K562 (cell line): ENCODE data around the gene CEP170. TPM values are rescaled to one million over a fixed set of nuclear protein-coding genes. Genes with fewer than 3 reads are reported as not detected.

ENCODE experiments used
- CC2D1A ChIP-seq: fragments of 450-650 bp; IDR thresholded peaks from 2 replicates; pipeline ENCODE4 v1.6.1; 2017; ENCODE audit warnings: mild to moderate bottlenecking
- CCNT2 ChIP-seq: IDR thresholded peaks from 2 replicates; pipeline ENCODE4 v1.6.1; 2011; ENCODE audit warnings: borderline replicate concordance, low read depth, mild to moderate bottlenecking, moderate library complexity, mixed read lengths, low read length; ENCODE audit not compliant: insufficient read length; ENCODE audit errors: extremely low read depth
- DPF2 ChIP-seq: fragments of 450-650 bp; IDR thresholded peaks from 2 replicates; pipeline ENCODE4 v1.6.1; 2016
- ELF4 ChIP-seq: fragments of 450-650 bp; formaldehyde crosslinking; IDR thresholded peaks from 2 replicates; pipeline ENCODE4 v1.4.0; 2022; ENCODE audit warnings: missing genetic modification characterization
- HMGN3 ChIP-seq: IDR thresholded peaks from 2 replicates; pipeline ENCODE4 v1.6.1; 2011; ENCODE audit warnings: borderline replicate concordance, low read depth, mild to moderate bottlenecking, mixed read lengths, low read length; ENCODE audit not compliant: insufficient read length; ENCODE audit errors: extremely low read depth
- HNRNPUL1 ChIP-seq: fragments of 200-400 bp; formaldehyde crosslinking; IDR thresholded peaks from 2 replicates; pipeline ENCODE4 v1.6.1; 2017; ENCODE audit warnings: low read length
- L3MBTL2 ChIP-seq: fragments of 450-650 bp; IDR thresholded peaks from 2 replicates; pipeline ENCODE4 v1.6.1; 2016; ENCODE audit warnings: mild to moderate bottlenecking, moderate library complexity
- LARP7 ChIP-seq: fragments of 450-650 bp; IDR thresholded peaks from 2 replicates; pipeline ENCODE4 v1.6.1; 2016
- MAFG ChIP-seq: fragments of 450-650 bp; conservative IDR thresholded peaks from 2 replicates; pipeline ENCODE4 v1.6.1; 2016; ENCODE audit warnings: missing genetic modification characterization, missing compliant biosample characterization
- MEIS2 ChIP-seq: fragments of 450-650 bp; IDR thresholded peaks from 2 replicates; pipeline ENCODE4 v1.6.1; 2014; ENCODE audit warnings: mild to moderate bottlenecking; ENCODE audit not compliant: partially characterized antibody
- NBN ChIP-seq: fragments of 450-650 bp; IDR thresholded peaks from 2 replicates; pipeline ENCODE4 v1.6.1; 2016; ENCODE audit warnings: low read depth, mild to moderate bottlenecking
- NCOA4 ChIP-seq: fragments of 450-650 bp; IDR thresholded peaks from 2 replicates; pipeline ENCODE4 v1.6.1; 2018; ENCODE audit warnings: mild to moderate bottlenecking; ENCODE audit not compliant: partially characterized antibody
- RBM25 ChIP-seq: fragments of 200-400 bp; formaldehyde crosslinking; IDR thresholded peaks from 2 replicates; pipeline ENCODE4 v1.6.1; 2018; ENCODE audit warnings: low read length, low read depth, moderate library complexity; ENCODE audit not compliant: severe bottlenecking
- RFX5 ChIP-seq: IDR thresholded peaks from 2 replicates; pipeline ENCODE4 v1.6.1; 2011; ENCODE audit warnings: low read depth, mild to moderate bottlenecking, improper control_type of control experiment, low read length
- TGIF2 ChIP-seq: sonication (generic); formaldehyde crosslinking; IDR thresholded peaks from 2 replicates; pipeline ENCODE4 v1.8.1; 2022; ENCODE audit warnings: mild to moderate bottlenecking, missing genetic modification reagents, moderate library complexity
- ZNF76 ChIP-seq: fragments of 250-450 bp; sonication (Bioruptor Pico); IDR thresholded peaks from 2 replicates; pipeline ENCODE4 v1.4.0; 2020; ENCODE audit warnings: mild to moderate bottlenecking, moderate library complexity, borderline replicate concordance
- ZNF77 ChIP-seq: fragments of 250-450 bp; sonication (Bioruptor Pico); IDR thresholded peaks from 2 replicates; pipeline ENCODE4 v1.5.0; 2020
- ZNF778 ChIP-seq: fragments of 450-650 bp; formaldehyde crosslinking; IDR thresholded peaks from 2 replicates; pipeline ENCODE4 v1.4.0; 2020; ENCODE audit warnings: mild to moderate bottlenecking, moderate library complexity
- polyA plus RNA-seq, 8 experiments: library from polyadenylated mRNA; depleted of rRNA in 4 of 8; stranded (reverse) in 5 of 8; unstranded in 3 of 8; fragments of >200 nt; fragmentation: Nextera tagmentation in 2 of 8; fragmentation: Illumina TruSeq in 1 of 8; extraction: Ambion mirVana in 2 of 8; extraction: Trizol in 1 of 8; gene quantifications; 2 replicates each; pipeline versions ENCODE4 v1.2.1 to v1.2.3, GENCODE V29; 2011 to 2014; ENCODE audit warnings: inconsistent platforms in 1 of 8, missing spikeins in 1 of 8
- total RNA-seq, 7 experiments: library from RNA; depleted of rRNA in 6 of 7; stranded (reverse); fragments of >200 nt in 6 of 7; fragmentation: Illumina TruSeq in 2 of 7; extraction: Trizol in 2 of 7; gene quantifications; 2 replicates each; pipeline versions ENCODE4 v1.2.1 to v1.2.3, GENCODE V29; 2011 to 2021; ENCODE audit warnings: low replicate concordance in 1 of 7
- TF ChIP-seq, protein P1 (sequence below), 2 experiments: fragments of 450-650 bp; IDR thresholded peaks; 2 replicates each; pipeline ENCODE4 v1.6.1; 2016; ENCODE audit warnings: mild to moderate bottlenecking in 2 of 2, borderline replicate concordance in 1 of 2, low read depth in 1 of 2, moderate library complexity in 1 of 2
- TF ChIP-seq, protein P2 (sequence below): fragments of 450-650 bp; IDR thresholded peaks from 2 replicates; pipeline ENCODE4 v1.7.0; 2016; ENCODE audit warnings: borderline replicate concordance

The CEP170 gene
- total and polyA plus RNA-seq, 9 of the 15 experiments (the other 6 are each of a cell fraction or from before 2014, with no cell fraction given): 22.6 to 110 (median 68.5) TPM

GRCh38 chr1:243255791-243256512 lies 871 bp upstream of the CEP170 start, which contains the start of gene SDCCAG8 (continued):
- no peak for TF ChIP-seq RBM25
- TF ChIP-seq LARP7: no peak
- TF ChIP-seq ELF4 (CRISPR knock-in tag): no peak
- peak; percentile 21; the same call in 1 of the 2 replicates for TF ChIP-seq MAFG (tag)
- no peak for TF ChIP-seq TGIF2
- TF ChIP-seq, protein P1, sequence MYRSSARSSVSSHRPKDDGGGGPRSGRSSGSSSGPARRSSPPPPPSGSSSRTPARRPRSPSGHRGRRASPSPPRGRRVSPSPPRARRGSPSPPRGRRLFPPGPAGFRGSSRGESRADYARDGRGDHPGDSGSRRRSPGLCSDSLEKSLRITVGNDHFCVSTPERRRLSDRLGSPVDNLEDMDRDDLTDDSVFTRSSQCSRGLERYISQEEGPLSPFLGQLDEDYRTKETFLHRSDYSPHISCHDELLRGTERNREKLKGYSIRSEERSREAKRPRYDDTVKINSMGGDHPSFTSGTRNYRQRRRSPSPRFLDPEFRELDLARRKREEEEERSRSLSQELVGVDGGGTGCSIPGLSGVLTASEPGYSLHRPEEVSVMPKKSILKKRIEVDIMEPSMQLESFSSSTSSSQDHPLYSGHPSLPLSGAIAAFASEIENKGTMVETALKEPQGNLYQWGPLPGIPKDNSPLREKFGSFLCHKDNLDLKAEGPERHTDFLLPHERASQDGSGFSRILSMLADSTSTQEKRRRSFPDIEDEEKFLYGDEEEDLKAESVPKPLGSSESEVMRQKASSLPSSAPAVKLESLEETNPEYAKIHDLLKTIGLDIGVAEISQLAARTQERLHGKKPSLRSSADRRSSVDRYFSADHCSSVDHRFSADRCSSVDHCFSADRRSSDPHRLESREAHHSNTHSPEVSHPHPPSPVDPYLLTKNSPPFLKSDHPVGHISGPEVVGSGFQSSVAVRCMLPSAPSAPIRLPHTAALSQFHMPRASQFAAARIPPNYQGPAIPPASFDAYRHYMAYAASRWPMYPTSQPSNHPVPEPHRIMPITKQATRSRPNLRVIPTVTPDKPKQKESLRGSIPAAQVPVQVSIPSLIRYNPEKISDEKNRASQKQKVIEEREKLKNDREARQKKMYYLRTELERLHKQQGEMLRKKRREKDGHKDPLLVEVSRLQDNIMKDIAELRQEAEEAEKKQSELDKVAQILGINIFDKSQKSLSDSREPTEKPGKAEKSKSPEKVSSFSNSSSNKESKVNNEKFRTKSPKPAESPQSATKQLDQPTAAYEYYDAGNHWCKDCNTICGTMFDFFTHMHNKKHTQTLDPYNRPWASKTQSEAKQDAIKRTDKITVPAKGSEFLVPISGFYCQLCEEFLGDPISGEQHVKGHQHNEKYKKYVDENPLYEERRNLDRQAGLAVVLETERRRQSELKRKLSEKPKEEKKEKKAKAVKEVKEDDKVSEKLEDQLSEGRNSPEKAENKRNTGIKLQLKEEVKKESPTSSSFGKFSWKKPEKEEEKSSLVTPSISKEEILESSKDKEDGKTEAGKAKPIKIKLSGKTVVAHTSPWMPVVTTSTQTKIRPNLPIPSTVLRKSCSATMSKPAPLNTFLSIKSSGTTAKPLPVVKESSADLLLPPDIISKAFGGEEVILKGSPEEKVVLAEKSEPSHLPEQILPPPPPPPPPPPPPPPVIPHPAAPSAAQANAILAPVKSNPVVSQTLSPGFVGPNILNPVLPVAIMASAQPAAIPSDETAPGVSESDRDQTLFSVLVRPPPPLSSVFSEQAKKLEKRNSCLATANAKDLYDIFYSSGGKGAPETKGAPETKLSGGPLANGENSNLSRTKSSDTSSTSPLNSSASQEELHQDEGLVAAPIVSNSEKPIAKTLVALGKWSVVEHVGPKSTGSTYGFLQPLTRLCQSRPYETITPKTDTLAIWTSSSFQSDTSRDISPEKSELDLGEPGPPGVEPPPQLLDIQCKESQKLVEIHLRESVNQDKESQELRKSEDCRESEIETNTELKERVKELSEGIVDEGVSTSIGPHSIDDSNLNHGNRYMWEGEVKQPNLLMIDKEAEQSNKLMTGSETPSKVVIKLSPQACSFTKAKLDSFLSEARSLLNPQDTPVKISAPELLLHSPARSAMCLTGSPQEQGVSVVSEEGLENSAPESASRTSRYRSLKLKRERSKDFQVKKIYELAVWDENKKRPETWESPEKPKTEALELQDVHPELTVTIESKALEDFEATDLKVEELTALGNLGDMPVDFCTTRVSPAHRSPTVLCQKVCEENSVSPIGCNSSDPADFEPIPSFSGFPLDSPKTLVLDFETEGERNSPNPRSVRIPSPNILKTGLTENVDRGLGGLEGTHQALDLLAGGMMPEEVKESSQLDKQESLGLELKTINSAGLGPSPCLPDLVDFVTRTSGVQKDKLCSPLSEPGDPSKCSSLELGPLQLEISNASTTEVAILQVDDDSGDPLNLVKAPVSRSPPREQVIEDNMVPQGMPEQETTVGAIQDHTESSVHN (IDR thresholded peaks at IDR 0.05; ENCODE audit: borderline replicate concordance in 1 of 2, low read depth in 1 of 2): no peak
- TF ChIP-seq HMGN3: peak; percentile 53
- no peak for TF ChIP-seq CC2D1A
- peak; percentile 43; the same call in 1 of the 2 replicates for TF ChIP-seq DPF2
- TF ChIP-seq NCOA4: no peak
- peak; percentile 16 for TF ChIP-seq MEIS2
- peak; percentile 70; the same call in 1 of the 2 replicates for TF ChIP-seq ZNF77
- TF ChIP-seq CCNT2: peak; percentile 61
- peak; percentile 32 for TF ChIP-seq NBN
- TF ChIP-seq HNRNPUL1: no peak
- TF ChIP-seq L3MBTL2: peak; percentile 80
- no peak for TF ChIP-seq ZNF778 (CRISPR knock-in tag)
- TF ChIP-seq RFX5: no peak
- TF ChIP-seq ZNF76: no peak
- TF ChIP-seq, protein P2, sequence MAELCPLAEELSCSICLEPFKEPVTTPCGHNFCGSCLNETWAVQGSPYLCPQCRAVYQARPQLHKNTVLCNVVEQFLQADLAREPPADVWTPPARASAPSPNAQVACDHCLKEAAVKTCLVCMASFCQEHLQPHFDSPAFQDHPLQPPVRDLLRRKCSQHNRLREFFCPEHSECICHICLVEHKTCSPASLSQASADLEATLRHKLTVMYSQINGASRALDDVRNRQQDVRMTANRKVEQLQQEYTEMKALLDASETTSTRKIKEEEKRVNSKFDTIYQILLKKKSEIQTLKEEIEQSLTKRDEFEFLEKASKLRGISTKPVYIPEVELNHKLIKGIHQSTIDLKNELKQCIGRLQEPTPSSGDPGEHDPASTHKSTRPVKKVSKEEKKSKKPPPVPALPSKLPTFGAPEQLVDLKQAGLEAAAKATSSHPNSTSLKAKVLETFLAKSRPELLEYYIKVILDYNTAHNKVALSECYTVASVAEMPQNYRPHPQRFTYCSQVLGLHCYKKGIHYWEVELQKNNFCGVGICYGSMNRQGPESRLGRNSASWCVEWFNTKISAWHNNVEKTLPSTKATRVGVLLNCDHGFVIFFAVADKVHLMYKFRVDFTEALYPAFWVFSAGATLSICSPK: no peak
